GM12874 (cell line): ENCODE data around the gene MINDY3.

ENCODE experiments used
- CTCF ChIP-seq: IDR thresholded peaks from 2 replicates; pipeline ENCODE4 v1.5.1; 2011; ENCODE audit warnings: low read depth, mild to moderate bottlenecking, control low read depth, low read length, moderate library complexity; ENCODE audit not compliant: insufficient read depth

Gene MINDY3

GRCh38 chr10:15864419-15864818, 4.1 kb upstream of the MINDY3 start:
- TF ChIP-seq CTCF: no peak

DNA sequence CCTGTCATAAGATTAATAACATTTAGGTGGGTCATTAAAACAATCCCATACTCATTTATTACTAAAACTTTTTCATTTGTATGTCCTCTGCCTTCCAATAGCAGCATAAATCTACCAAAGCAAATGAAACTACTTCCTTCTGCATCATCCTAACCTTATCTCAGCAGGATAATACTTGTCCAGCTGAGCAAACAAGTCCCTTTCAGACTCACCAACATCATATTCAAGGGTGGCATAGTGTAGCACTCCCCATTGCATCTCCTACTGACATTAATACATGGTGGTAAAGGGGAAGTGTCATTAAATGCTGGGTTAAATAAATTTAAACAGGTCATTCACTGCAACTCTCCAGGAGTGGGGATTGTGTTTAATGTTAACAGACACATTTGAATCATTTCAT, 3.4 kb upstream of the MINDY3 start:
- TF ChIP-seq CTCF: no peak

GRCh38 chr10:15863323-15863722, 3.0 kb upstream of the MINDY3 start:
- no peak for TF ChIP-seq CTCF

DNA sequence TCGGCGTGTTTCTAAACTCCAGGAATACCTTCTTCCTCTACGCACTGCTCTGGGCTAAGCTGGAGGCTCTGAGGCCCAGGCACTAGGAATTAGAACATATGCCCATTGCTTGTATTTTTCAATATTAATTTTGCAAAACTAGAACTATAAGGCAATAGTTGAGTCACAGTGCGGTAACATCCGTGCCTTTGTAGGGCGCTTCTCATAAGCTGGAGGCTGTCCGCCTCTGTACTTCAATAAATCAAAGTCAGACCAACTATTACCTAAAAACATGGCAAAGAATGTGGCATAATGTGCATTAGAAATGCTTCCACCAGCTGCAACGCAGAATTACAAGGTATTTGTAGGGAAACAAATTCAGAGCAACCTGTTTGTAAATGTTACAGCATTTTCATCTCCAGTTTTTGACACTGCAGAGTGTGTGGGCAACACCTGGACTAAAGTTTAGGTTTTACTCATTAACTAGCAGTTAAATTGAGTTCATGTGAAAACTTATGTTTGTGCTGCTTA, 440 bp upstream of the MINDY3 start:
- TF ChIP-seq CTCF: no peak

GRCh38 chr10:15859509-15859905, 800 bp downstream of the MINDY3 start:
- TF ChIP-seq CTCF: no peak

DNA sequence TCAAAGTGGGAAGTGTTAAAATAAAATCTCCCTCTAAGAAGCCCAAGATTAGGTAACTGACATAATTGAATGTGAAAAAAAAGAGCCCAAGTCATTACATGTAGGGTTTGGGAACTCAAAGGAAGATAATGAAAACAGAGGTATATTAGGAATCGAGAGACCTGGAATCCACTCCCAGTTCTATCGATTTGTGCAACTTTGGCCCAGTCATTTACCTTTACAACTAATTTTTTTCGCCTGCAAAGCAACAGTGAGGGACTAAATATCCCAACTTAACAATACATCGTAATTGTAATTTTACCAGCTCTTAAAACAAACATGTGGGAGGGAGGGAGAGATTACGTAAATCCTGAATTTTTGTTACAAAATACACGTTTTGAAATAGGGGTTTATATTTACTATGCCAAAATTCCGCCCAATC, 1.4 kb downstream of the MINDY3 start:
- no peak for TF ChIP-seq CTCF

DNA sequence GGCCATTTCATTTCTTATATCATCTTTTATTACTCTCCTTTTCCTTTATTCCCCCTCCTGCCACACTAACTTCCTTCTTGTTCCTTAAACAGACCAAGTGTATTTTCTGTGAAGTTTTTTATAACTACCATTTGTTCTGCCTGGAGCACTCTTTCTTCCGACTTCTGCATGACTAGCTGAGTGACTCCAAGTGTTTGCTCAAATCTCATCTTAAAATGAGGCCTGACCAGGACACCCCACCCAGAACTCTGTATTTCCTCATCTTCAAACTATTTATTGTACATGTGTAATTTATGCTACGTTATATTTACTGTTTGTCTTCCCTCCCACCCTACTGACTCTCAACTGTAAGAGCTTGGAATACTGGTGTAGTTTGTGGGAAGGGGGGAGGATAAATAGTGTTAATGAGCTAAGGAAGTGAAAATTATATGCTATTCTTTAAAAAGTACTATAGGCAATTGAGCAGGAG, 3.2 kb downstream of the MINDY3 start:
- TF ChIP-seq CTCF: no peak
